ENCODE measurements around the gene RFTN1. TPM values are rescaled to one million over a fixed set of nuclear protein-coding genes. Genes with fewer than 3 reads are reported as not detected.

Gene RFTN1
- total and polyA plus RNA-seq, 2 donors (not counting 3 experiments of a cell fraction or from before 2014, with no cell fraction given): 40.3 to 43.3 TPM

DNA sequence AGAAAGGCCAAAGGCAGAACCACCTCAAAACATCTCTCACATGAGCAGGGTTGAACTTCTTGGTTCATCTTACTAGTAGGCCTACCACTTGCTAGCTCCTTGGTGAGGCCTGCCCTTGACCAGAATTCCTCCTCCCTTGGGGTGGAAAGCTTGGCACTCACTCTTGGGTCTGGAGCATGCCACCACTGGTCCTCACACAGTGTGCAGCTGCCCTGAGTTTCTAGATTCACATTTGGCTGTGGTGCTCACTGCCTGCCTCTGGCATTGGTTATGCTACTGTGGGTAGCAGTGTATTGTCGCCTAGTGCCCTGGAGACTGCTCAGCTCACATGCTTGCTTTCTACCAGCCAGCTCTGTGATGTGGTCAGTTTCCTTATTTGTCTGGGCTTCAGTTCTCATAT lies 224.8 kb downstream of the RFTN1 start:
- no peak overlapping the region for H2AFZ ChIP-seq (ENCODE audit: low read depth, low read length)
- FAIRE-seq (no peak), DNase-seq (ENCODE audit: low read depth, low spot score) (no peak)
- ChIA-PET POLR2A (no interaction called here), CTCF (interaction anchor here (1.1 to 4.6 kb wide), 6 partner anchors 20 to 299 kb away, joined by 3 to 197 read pairs (median 35); no protein-coding TSS in a partner anchor)
- dilution Hi-C loops (cut with MboI; ENCODE audit: extremely low pct_ligation_motif_present, low sequenced_read_pairs) (no loop called here), intact Hi-C loops (cut with micrococcal nuclease) (no loop called here)
- H3K4me1 ChIP-seq (ENCODE audit: control insufficient read depth, extremely low read depth, insufficient read depth, low read length): peaks cover 2% of the 10 kb centered on the region
- no peaks in the 10 kb centered on the region for H3K9me3 ChIP-seq (replicated peaks; ENCODE audit: control insufficient read depth, insufficient read depth, low read length)
- TF ChIP-seq GATA2 (IDR thresholded peaks at IDR 0.05; ENCODE audit: insufficient read depth, insufficient read length, low read depth, low read length) (no peak), FOS (IDR thresholded peaks at IDR 0.05; ENCODE audit: borderline replicate concordance, insufficient read depth, low read length) (no peak), EZH2 (IDR thresholded peaks at IDR 0.05; ENCODE audit: borderline replicate concordance, low read depth, low read length, severe bottlenecking) (no peak), POLR2AphosphoS5 (IDR thresholded peaks at IDR 0.05; ENCODE audit: insufficient read depth, low read depth, low read length) (no peak), JUN (IDR thresholded peaks at IDR 0.05; ENCODE audit: borderline replicate concordance, insufficient read depth, insufficient read length, low read depth) (no peak), CTCF (IDR thresholded peaks at IDR 0.05; ENCODE audit: extremely low read depth in 1 of 2, insufficient read depth in 1 of 2, low read depth in 1 of 2, low read length in 2 of 2) (no peak), MYC (IDR thresholded peaks at IDR 0.05; ENCODE audit: low read depth, low read length) (no peak)
- TF ChIP-seq, protein P1, sequence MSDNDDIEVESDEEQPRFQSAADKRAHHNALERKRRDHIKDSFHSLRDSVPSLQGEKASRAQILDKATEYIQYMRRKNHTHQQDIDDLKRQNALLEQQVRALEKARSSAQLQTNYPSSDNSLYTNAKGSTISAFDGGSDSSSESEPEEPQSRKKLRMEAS (IDR thresholded peaks at IDR 0.05; ENCODE audit: insufficient read depth, insufficient read length): no peak
- no peak overlapping the region for H3K4me3 ChIP-seq (replicated peaks in 1 of 3; ENCODE audit: insufficient read depth in 1 of 3, low read depth in 1 of 3, low read length in 3 of 3)
- H3K36me3 ChIP-seq (ENCODE audit: control insufficient read depth in 2 of 2, extremely low read depth in 1 of 2, insufficient read depth in 2 of 2, low read length in 2 of 2): peaks cover 1 to 3% of the 10 kb centered on the region in 2 experiments
- no TSS peak for BruUV-seq (replicated peaks)
- H3K79me2 ChIP-seq (ENCODE audit: control insufficient read depth, insufficient read depth, low read length): no peaks in the 10 kb centered on the region
- no peaks in the 10 kb centered on the region for H3K27me3 ChIP-seq (ENCODE audit: control insufficient read depth in 2 of 2, insufficient read depth in 2 of 2, low read length in 2 of 2)
- H3K9ac ChIP-seq (replicated peaks; ENCODE audit: extremely low read depth, insufficient read depth, low read length): no peak overlapping the region
- H3K27ac ChIP-seq (ENCODE audit: insufficient read depth, low read depth, low read length): no peak overlapping the region
- H3K9me1 ChIP-seq (replicated peaks; ENCODE audit: control insufficient read depth, extremely low read depth, insufficient read depth, low read length): no peaks in the 10 kb centered on the region
- no peak overlapping the region for H3K4me2 ChIP-seq (ENCODE audit: insufficient read depth, low read length)
- no peaks in the 10 kb centered on the region for H4K20me1 ChIP-seq (replicated peaks; ENCODE audit: control insufficient read depth, extremely low read depth, insufficient read depth, low read length)
